H1 (cell line): ENCODE results near the gene BEST2. TPM values are rescaled to one million over a fixed set of nuclear protein-coding genes. Genes with fewer than 3 reads are reported as not detected.
A peak's percentile ranks its signal among the peaks of the same experiment; 100 is the strongest.

Experiments used
- CTCF ChIA-PET: fragments of 300-600 bp; sonication (Branson Sonifier 250); formaldehyde crosslinking; loops from one replicate; lab custom pipeline; 2021; ENCODE audit not compliant: partially characterized antibody; lab: Charles Lee
- POLR2A ChIA-PET: fragments of 300-600 bp; sonication (Branson Sonifier 250); formaldehyde crosslinking; loops from one replicate; lab custom pipeline; 2021; ENCODE audit warnings: inconsistent platforms; ENCODE audit not compliant: partially characterized antibody; lab: Charles Lee
- DNase-seq, 2 experiments: peaks; one replicate each; pipeline versions ENCODE4 v3.0.0 to v3.0.0-alpha.2; 2010 to 2022; ENCODE audit warnings: low spot score in 2 of 2, low read depth in 1 of 2, mixed read lengths in 1 of 2
- FAIRE-seq: peaks from 2 replicates; lab custom pipeline; 2011; peaks lifted over from hg19 to GRCh38; lab: Jason Lieb, UNC
- H2AFZ ChIP-seq: 2 replicates; pipeline ENCODE4 v1.8.1; 2012; ENCODE audit warnings: low read length, inconsistent platforms
- H2AK5ac ChIP-seq: 2 replicates; pipeline ENCODE4 v1.6.1; 2013; ENCODE audit warnings: low read depth, low read length
- H2BK120ac ChIP-seq: replicated peaks from 2 replicates; pipeline ENCODE3; 2013; ENCODE audit warnings: low read depth, low read length, inconsistent platforms
- H2BK12ac ChIP-seq: 2 replicates; pipeline ENCODE4 v1.6.1; 2013; ENCODE audit warnings: low read depth, low read length
- H2BK15ac ChIP-seq: 2 replicates; pipeline ENCODE4 v1.6.1; 2013; ENCODE audit warnings: low read length
- H2BK20ac ChIP-seq: 2 replicates; pipeline ENCODE4 v1.6.1; 2013; ENCODE audit warnings: low read length
- H2BK5ac ChIP-seq: 2 replicates; pipeline ENCODE4 v1.6.1; 2013; ENCODE audit warnings: low read depth, low read length
- H3K14ac ChIP-seq: 2 replicates; pipeline ENCODE4 v1.6.1; 2013; ENCODE audit warnings: inconsistent platforms; ENCODE audit not compliant: insufficient read length
- H3K18ac ChIP-seq: 2 replicates; pipeline ENCODE4 v1.6.1; 2013; ENCODE audit warnings: low read length; ENCODE audit errors: extremely low read depth
- H3K23ac ChIP-seq: 2 replicates; pipeline ENCODE4 v1.6.1; 2013; ENCODE audit warnings: inconsistent platforms; ENCODE audit not compliant: insufficient read length
- H3K23me2 ChIP-seq: 2 replicates; pipeline ENCODE4 v1.6.1; 2013; ENCODE audit warnings: low read depth, low read length
- H3K27ac ChIP-seq: 2 replicates; pipeline ENCODE4 v1.6.1; 2011; ENCODE audit warnings: low read depth, low read length, inconsistent platforms
- H3K27me3 ChIP-seq, 4 experiments: replicated peaks in 1 of 4; 1 replicate in 1 of 4; 2 replicates in 3 of 4; pipeline versions ENCODE4 v1.6.1 to v1.8.1; 2011 to 2013; ENCODE audit warnings: low read length in 3 of 4, mild to moderate bottlenecking in 3 of 4, inconsistent platforms in 2 of 4, mixed read lengths in 2 of 4, moderate library complexity in 1 of 4; ENCODE audit not compliant: control insufficient read depth in 3 of 4, insufficient read depth in 3 of 4; ENCODE audit errors: extremely low read depth in 1 of 4
- H3K36me3 ChIP-seq, 4 experiments: 2 replicates each; pipeline versions ENCODE4 v1.6.1 to v1.8.1; 2011 to 2013; ENCODE audit warnings: mild to moderate bottlenecking in 4 of 4, low read length in 3 of 4, moderate library complexity in 2 of 4, control low read depth in 1 of 4, inconsistent platforms in 1 of 4; ENCODE audit not compliant: insufficient read depth in 4 of 4, control insufficient read depth in 2 of 4
- H3K4ac ChIP-seq: replicated peaks from 2 replicates; pipeline ENCODE3; 2013; ENCODE audit warnings: low read length, low read depth, mixed read lengths, inconsistent platforms; ENCODE audit not compliant: insufficient read length
- H3K4me1 ChIP-seq, 4 experiments: replicated peaks in 1 of 4; 1 replicate in 1 of 4; 2 replicates in 3 of 4; pipeline versions ENCODE4 v1.6.1 to v1.8.1; 2011 to 2013; ENCODE audit warnings: low read length in 3 of 4, inconsistent platforms in 2 of 4, mixed read lengths in 1 of 4; ENCODE audit not compliant: insufficient read depth in 4 of 4, control insufficient read depth in 3 of 4
- H3K4me2 ChIP-seq, 2 experiments: 2 replicates each; pipeline versions ENCODE4 v1.6.1 to v1.8.1; 2011 to 2013; ENCODE audit warnings: low read depth in 2 of 2, low read length in 2 of 2, control low read depth in 1 of 2, inconsistent platforms in 1 of 2, mild to moderate bottlenecking in 1 of 2; ENCODE audit not compliant: insufficient read depth in 1 of 2
- H3K4me3 ChIP-seq, 4 experiments: fragments of 200-600, 300-600 bp in 1 of 4; sonication (generic), shearing (Covaris generic), sonication (Bioruptor Twin) in 1 of 4; 2 replicates each; pipeline versions ENCODE4 v1.5.1 to v1.8.1; 2011 to 2016; ENCODE audit warnings: low read length in 4 of 4, low read depth in 3 of 4, control low read depth in 2 of 4, inconsistent platforms in 2 of 4, mild to moderate bottlenecking in 2 of 4, mixed read lengths in 1 of 4, moderate library complexity in 1 of 4; ENCODE audit not compliant: insufficient read depth in 2 of 4; ENCODE audit errors: extremely low read depth in 1 of 4
- H3K56ac ChIP-seq: replicated peaks from 2 replicates; pipeline ENCODE3; 2013; ENCODE audit warnings: low read depth, mild to moderate bottlenecking, mixed read lengths, low read length, inconsistent platforms; ENCODE audit not compliant: insufficient read length
- H3K79me1 ChIP-seq: 2 replicates; pipeline ENCODE4 v1.6.1; 2013; ENCODE audit warnings: low read depth, low read length, control low read depth
- H3K79me2 ChIP-seq, 2 experiments: 2 replicates each; pipeline versions ENCODE4 v1.6.1 to v1.8.1; 2012 to 2013; ENCODE audit warnings: low read length in 2 of 2, mild to moderate bottlenecking in 2 of 2, inconsistent platforms in 1 of 2; ENCODE audit not compliant: insufficient read depth in 2 of 2, control insufficient read depth in 1 of 2
- H3K9ac ChIP-seq, 4 experiments: replicated peaks in 1 of 4; 1 replicate in 1 of 4; 2 replicates in 3 of 4; pipeline versions ENCODE4 v1.6.1 to v1.8.1; 2011 to 2013; ENCODE audit warnings: low read depth in 3 of 4, low read length in 3 of 4, control low read depth in 2 of 4, mild to moderate bottlenecking in 2 of 4, moderate library complexity in 2 of 4, inconsistent platforms in 1 of 4; ENCODE audit errors: extremely low read depth in 1 of 4
- H3K9me3 ChIP-seq, 2 experiments: 2 replicates each; pipeline versions ENCODE4 v1.6.1 to v1.8.1; 2012 to 2013; ENCODE audit warnings: mild to moderate bottlenecking in 2 of 2, moderate library complexity in 2 of 2, control low read depth in 1 of 2, inconsistent platforms in 1 of 2, low read depth in 1 of 2, low read length in 1 of 2, mixed read lengths in 1 of 2; ENCODE audit not compliant: insufficient read depth in 2 of 2
- H4K20me1 ChIP-seq, 2 experiments: replicated peaks in 1 of 2; 2 replicates each; pipeline versions ENCODE3 to v1.8.1; 2011 to 2013; ENCODE audit warnings: inconsistent platforms in 2 of 2, low read length in 2 of 2, mild to moderate bottlenecking in 1 of 2; ENCODE audit not compliant: insufficient read depth in 2 of 2, control insufficient read depth in 1 of 2
- H4K5ac ChIP-seq: 2 replicates; pipeline ENCODE4 v1.6.1; 2013; ENCODE audit warnings: low read length, low read depth, mixed read lengths, inconsistent platforms; ENCODE audit not compliant: insufficient read length
- H4K8ac ChIP-seq: 2 replicates; pipeline ENCODE4 v1.8.0; 2013; ENCODE audit warnings: mild to moderate bottlenecking, moderate library complexity, low read length, inconsistent platforms; ENCODE audit not compliant: insufficient read depth; ENCODE audit errors: extremely low read depth
- H4K91ac ChIP-seq: replicated peaks from 2 replicates; pipeline ENCODE3; 2013; ENCODE audit warnings: low read length, mixed read lengths, inconsistent platforms; ENCODE audit not compliant: insufficient read length
- BCL11A ChIP-seq, 2 experiments: IDR thresholded peaks; one replicate each; pipeline ENCODE4 v1.6.1; 2011; ENCODE audit warnings: low read depth in 2 of 2, low read length in 2 of 2, mild to moderate bottlenecking in 2 of 2
- HDAC2 ChIP-seq, 2 experiments: fragments of 300-600 bp in 1 of 2; sonication (generic) in 1 of 2; IDR thresholded peaks; 2 replicates each; pipeline ENCODE4 v1.6.1; 2011 to 2012; ENCODE audit warnings: low read depth in 2 of 2, low read length in 2 of 2, mild to moderate bottlenecking in 2 of 2, moderate library complexity in 2 of 2, borderline replicate concordance in 1 of 2, inconsistent platforms in 1 of 2
- JUND ChIP-seq: IDR thresholded peaks from 2 replicates; pipeline ENCODE4 v1.6.1; 2011; ENCODE audit warnings: mild to moderate bottlenecking, improper control_type of control experiment, low read length
- TBP ChIP-seq: IDR thresholded peaks from 2 replicates; pipeline ENCODE4 v1.6.1; 2011; ENCODE audit warnings: low read depth, low read length, improper control_type of control experiment
- TEAD4 ChIP-seq: IDR thresholded peaks from 2 replicates; pipeline ENCODE4 v1.6.1; 2012; ENCODE audit warnings: low read depth, low read length, inconsistent platforms, mixed read lengths
- WGBS, 2 experiments: shearing (Covaris generic) in 1 of 2; methylation state at CpG; one replicate each; pipeline versions ENCODE4 v1.1.6 to v1.1.7; 2013 to 2015; ENCODE audit warnings: low lambda C conversion rate in 2 of 2, mixed read lengths in 2 of 2, inconsistent platforms in 1 of 2, low coverage in 1 of 2, missing lambda C conversion rate in 1 of 2; ENCODE audit not compliant: insufficient replicate concordance in 2 of 2, insufficient coverage in 1 of 2, insufficient read length in 1 of 2; ENCODE audit errors: extremely low coverage in 1 of 2, missing lambda C conversion rate in 1 of 2; 5-methylcytosine and 5-hydroxymethylcytosine counted together
- polyA plus RNA-seq, 7 experiments: library from polyadenylated mRNA; depleted of rRNA in 3 of 7; stranded (reverse) in 5 of 7; unstranded in 2 of 7; fragments of >200 nt in 5 of 7; fragments of 200-250 nt in 2 of 7; gene quantifications; 1 replicate in 5 of 7; 2 replicates in 1 of 7; 4 replicates in 1 of 7; pipeline versions ENCODE4 v1.2.1 to v1.2.3, GENCODE V29; 2011 to 2013; ENCODE audit warnings: missing spikeins in 2 of 7, mixed read lengths in 2 of 7
- total RNA-seq: library from RNA; stranded (reverse); fragmentation: NEBNext Ultra II Directional; extraction: Animal tissue kit (Norgen Biotek cat#: 25700); gene quantifications from 2 replicates; pipeline ENCODE4 v1.2.1, GENCODE V29; 2021
- TF ChIP-seq, protein P1 (sequence below), 3 experiments: IDR thresholded peaks; 1 replicate in 2 of 3; 2 replicates in 1 of 3; pipeline versions ENCODE4 v1.5.1 to v1.6.1; 2011; ENCODE audit warnings: low read length in 3 of 3, mild to moderate bottlenecking in 3 of 3, inconsistent platforms in 2 of 3, low read depth in 1 of 3, moderate library complexity in 1 of 3; ENCODE audit not compliant: insufficient read depth in 1 of 3; ENCODE audit errors: control extremely low read depth in 1 of 3
- TF ChIP-seq, protein P2 (sequence below): IDR thresholded peaks from 2 replicates; pipeline ENCODE4 v1.6.1; 2012; ENCODE audit warnings: inconsistent platforms

Gene BEST2
- total and polyA plus RNA-seq, 2 of the 8 experiments (the other 6 are each of a cell fraction or from before 2014, with no cell fraction given): 4.6 to 7.3 TPM

DNA sequence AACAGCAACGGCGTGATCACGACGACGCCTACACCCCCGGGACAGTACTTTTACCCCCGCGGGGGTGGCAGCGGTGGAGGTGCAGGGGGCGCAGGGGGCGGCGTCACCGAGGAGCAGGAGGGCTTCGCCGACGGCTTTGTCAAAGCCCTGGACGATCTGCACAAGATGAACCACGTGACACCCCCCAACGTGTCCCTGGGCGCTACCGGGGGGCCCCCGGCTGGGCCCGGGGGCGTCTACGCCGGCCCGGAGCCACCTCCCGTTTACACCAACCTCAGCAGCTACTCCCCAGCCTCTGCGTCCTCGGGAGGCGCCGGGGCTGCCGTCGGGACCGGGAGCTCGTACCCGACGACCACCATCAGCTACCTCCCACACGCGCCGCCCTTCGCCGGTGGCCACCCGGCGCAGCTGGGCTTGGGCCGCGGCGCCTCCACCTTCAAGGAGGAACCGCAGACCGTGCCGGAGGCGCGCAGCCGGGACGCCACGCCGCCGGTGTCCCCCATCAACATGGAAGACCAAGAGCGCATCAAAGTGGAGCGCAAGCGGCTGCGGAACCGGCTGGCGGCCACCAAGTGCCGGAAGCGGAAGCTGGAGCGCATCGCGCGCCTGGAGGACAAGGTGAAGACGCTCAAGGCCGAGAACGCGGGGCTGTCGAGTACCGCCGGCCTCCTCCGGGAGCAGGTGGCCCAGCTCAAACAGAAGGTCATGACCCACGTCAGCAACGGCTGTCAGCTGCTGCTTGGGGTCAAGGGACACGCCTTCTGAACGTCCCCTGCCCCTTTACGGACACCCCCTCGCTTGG, 40.7 kb downstream of the BEST2 start:
- Histone ChIP-seq H2BK20ac (no peak overlapping the region), H2BK12ac (0 out of 2 replicates have a peak overlapping the region, but pooled peaks have one; percentile 68), H4K5ac (no peak overlapping the region), H3K27ac (no peak overlapping the region), H2BK5ac (peak overlapping the region; percentile 78; the same call in 1 of the 2 replicates), H3K23ac (no peak overlapping the region), H3K4me3 (peak overlapping the region; percentile 46 to 71 (median 54)), H3K9me3 (no peaks in the 10 kb centered on the region), H4K8ac (peak overlapping the region; percentile 87), H3K79me1 (no peaks in the 10 kb centered on the region), H2BK15ac (0 out of 2 replicates have a peak overlapping the region, but pooled peaks have one; percentile 61), H3K23me2 (peaks cover 29% of the 10 kb centered on the region), H3K79me2 (no peaks in the 10 kb centered on the region), H2AK5ac (no peak overlapping the region), H3K4ac (peak overlapping the region; percentile 92), H2AFZ (no peak overlapping the region), H3K36me3 (no peaks in the 10 kb centered on the region; a peak in 1 of 8 replicates), H3K27me3 (peaks cover 0 to 18% (median 13%) of the 10 kb centered on the region in 4 experiments; a peak in 5 of 7 replicates), H3K9ac (peak overlapping the region; percentile 45 to 63 (median 54)), H3K4me1 (peaks cover 9 to 40% (median 26%) of the 10 kb centered on the region in 4 experiments), H3K18ac (peak overlapping the region; percentile 95), H3K4me2 (peak overlapping the region; percentile 74 to 97), H3K14ac (no peak overlapping the region), H3K56ac (peak overlapping the region; percentile 65), H2BK120ac (no peak overlapping the region), H4K91ac (peak overlapping the region; percentile 87), H4K20me1 (no peaks in the 10 kb centered on the region)
- FAIRE-seq: no peak
- ChIA-PET POLR2A (interaction anchor here (0.7 to 15.2 kb wide), 21 partner anchors 8 to 161 kb away, joined by 3 to 317 read pairs (median 5); partner anchors contain the start of genes DNASE2, GET3, HOOK2 and PRDX2), CTCF (interaction anchor here (0.9 to 17.9 kb wide), 9 partner anchors 10 to 123 kb away, joined by 3 to 288 read pairs (median 4); partner anchors contain the start of genes RNASEH2A and THSD8)
- WGBS, 2 experiments: 2% methylated on average over 71 of the region's 84 CpGs; no CpG with 5 or more reads in 1 of the 2 experiments
- DNase-seq: peak in 1 of 2 experiments; percentile 84
- no peak for TF ChIP-seq TEAD4
- peak; percentile 36; the same call in 1 of the 2 replicates for TF ChIP-seq TBP
- TF ChIP-seq BCL11A (IDR thresholded peaks at IDR 0.05; ENCODE audit: low read depth in 2 of 2, low read length in 2 of 2): no peak
- no peak; a peak in 1 of 4 replicates for TF ChIP-seq HDAC2 (IDR thresholded peaks at IDR 0.05; ENCODE audit: borderline replicate concordance in 1 of 2, low read depth in 2 of 2, low read length in 2 of 2)
- TF ChIP-seq, protein P1, sequence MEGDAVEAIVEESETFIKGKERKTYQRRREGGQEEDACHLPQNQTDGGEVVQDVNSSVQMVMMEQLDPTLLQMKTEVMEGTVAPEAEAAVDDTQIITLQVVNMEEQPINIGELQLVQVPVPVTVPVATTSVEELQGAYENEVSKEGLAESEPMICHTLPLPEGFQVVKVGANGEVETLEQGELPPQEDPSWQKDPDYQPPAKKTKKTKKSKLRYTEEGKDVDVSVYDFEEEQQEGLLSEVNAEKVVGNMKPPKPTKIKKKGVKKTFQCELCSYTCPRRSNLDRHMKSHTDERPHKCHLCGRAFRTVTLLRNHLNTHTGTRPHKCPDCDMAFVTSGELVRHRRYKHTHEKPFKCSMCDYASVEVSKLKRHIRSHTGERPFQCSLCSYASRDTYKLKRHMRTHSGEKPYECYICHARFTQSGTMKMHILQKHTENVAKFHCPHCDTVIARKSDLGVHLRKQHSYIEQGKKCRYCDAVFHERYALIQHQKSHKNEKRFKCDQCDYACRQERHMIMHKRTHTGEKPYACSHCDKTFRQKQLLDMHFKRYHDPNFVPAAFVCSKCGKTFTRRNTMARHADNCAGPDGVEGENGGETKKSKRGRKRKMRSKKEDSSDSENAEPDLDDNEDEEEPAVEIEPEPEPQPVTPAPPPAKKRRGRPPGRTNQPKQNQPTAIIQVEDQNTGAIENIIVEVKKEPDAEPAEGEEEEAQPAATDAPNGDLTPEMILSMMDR (IDR thresholded peaks at IDR 0.05; ENCODE audit: control extremely low read depth in 1 of 3, insufficient read depth in 1 of 3, low read depth in 1 of 3, low read length in 3 of 3): peak in 1 of 3 experiments; percentile 7; a peak in 1 of 4 replicates
- TF ChIP-seq, protein P2, sequence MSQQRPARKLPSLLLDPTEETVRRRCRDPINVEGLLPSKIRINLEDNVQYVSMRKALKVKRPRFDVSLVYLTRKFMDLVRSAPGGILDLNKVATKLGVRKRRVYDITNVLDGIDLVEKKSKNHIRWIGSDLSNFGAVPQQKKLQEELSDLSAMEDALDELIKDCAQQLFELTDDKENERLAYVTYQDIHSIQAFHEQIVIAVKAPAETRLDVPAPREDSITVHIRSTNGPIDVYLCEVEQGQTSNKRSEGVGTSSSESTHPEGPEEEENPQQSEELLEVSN: peak; percentile 91
- TF ChIP-seq JUND: no peak
